ENCODE results near the gene CMTM1.
"Not testable (repeated sequence)": the region's sequence is repeated elsewhere in the genome, so short reads cannot be mapped to it uniquely, and the experiment has no call there.

The CMTM1 gene

DNA sequence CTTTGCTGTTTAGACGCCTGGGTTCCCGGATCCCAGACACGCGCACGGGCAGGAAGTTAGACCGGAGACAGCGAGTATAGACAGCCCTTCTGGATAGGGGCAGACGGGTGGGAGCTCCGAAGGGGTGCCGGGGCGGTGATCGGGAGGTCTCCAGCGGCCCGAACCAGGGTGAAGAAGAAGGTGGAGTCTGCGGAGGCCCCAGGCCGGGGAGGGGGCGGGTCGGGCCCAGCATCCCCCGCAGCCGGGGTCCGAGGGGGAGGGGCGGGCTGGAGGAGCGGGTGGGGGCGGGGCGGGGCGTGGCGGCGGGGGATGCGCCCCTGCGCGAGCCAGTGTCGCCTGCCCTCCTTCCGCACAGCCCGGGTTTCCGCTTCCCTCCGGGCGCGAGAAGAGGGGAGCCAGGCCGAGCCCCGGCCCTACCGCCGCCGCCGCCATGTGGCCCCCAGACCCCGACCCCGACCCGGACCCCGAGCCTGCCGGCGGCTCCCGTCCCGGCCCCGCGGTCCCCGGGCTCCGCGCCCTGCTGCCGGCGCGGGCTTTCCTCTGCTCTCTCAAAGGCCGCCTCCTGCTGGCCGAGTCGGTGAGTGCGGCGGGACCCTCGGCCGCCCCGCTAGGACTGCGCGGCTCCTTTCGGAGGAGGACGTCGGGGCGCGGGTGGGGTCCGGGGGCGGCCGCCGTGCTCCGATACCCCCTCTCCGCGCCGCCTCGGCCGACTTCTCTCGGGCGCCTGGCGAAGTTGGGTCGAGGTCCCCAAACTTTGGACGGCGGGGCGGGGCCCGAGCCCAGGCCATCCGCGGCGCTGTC is 38.3 kb downstream of the CMTM1 start, which contains the start of gene CMTM3:
TSS of gene CMTM3 (plus strand) at position 329 of the 801 bp plus-strand sequence. CDS start at position 431, 102 bp downstream.
- TF ChIP-seq, protein P1, sequence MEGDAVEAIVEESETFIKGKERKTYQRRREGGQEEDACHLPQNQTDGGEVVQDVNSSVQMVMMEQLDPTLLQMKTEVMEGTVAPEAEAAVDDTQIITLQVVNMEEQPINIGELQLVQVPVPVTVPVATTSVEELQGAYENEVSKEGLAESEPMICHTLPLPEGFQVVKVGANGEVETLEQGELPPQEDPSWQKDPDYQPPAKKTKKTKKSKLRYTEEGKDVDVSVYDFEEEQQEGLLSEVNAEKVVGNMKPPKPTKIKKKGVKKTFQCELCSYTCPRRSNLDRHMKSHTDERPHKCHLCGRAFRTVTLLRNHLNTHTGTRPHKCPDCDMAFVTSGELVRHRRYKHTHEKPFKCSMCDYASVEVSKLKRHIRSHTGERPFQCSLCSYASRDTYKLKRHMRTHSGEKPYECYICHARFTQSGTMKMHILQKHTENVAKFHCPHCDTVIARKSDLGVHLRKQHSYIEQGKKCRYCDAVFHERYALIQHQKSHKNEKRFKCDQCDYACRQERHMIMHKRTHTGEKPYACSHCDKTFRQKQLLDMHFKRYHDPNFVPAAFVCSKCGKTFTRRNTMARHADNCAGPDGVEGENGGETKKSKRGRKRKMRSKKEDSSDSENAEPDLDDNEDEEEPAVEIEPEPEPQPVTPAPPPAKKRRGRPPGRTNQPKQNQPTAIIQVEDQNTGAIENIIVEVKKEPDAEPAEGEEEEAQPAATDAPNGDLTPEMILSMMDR (IDR thresholded peaks at IDR 0.05; ENCODE audit: low read depth, low read length) = peak; percentile 31
- H3K4me3 ChIP-seq (ENCODE audit: low read depth, low read length) = peak within 1 kb of the TSS; percentile 81

DNA sequence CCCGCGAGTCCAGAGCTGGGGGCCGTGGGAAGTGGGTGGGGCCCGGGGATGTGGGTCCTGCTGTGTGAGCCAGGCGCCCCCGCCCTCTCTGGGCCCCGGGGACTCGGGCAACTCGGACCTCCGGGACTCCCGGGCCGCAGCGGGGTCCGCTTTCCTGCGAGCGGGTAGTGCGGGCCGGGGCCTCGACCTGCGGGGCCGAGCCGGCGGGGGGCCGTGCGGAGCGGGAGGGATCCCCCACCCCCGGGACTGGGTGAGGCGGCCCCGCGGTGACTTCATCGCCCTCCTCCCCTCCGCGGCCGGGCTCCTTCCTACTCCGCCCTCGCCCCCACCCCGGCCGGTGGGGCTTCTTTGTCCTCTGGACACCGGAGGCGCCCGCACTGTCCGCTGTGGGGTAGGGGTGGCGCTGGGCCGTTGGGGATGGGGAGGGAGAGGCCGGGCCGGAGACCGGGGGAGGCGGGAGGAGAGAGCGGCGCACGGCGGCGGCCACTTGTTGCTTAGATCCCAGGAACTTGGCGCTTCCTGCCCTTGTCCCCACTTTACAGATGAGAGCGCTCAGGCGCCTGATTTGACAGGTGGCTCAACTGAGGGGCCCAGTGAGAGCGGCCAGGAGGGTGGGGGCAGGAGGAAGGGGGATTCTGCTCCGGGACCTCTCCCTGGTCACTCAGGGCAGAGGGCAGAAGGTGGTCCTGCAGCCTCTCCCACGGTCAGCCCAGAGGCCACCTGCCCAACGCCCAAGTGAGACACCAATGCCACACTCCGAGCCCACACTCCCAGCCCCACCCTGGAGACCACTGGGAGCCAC is 39.1 kb downstream of the CMTM1 start:
- TF ChIP-seq, protein P1 (IDR thresholded peaks at IDR 0.05; ENCODE audit: low read depth, low read length) = no peak; the same call in 1 of the 2 replicates

DNA sequence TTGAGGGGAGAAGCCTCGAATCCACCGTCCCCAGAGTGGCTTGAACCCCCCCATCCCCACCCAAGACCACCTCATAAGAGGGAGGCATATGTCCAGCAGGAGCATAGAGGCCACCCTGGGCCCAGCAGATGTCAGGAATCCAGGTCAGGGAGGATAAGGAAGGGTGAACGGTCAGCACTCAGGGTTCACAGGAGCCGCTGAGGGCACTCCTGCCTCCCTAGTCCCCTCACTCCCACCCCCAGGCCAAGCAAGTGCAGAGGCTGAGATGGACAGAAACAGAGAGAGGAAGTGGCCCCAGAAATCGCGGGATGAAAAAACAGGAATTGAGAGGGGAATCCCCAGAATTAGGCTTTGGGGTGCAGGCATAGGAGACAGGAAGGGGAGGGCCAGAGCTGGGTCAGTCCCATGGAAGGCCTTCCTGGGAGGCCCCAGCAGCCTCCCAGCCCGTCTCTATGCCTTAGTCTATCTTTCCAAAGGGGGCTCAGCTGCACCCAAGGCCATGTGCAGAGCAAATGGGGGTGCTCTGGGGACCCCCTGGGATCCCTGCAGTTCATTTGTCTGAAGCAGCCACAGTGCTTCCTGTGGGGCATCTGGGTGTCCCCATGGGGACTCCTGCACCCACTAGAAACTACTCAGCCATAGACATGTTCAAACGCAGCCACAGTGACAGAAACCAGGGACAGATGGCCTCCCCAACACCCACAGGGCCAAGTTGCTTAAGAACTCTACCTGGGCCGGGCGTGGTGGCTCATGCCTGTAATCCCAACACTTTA is 39.9 kb downstream of the CMTM1 start:
- TF ChIP-seq, protein P1 (IDR thresholded peaks at IDR 0.05; ENCODE audit: low read depth, low read length) = no peak

More for the DNA sequence above, 39.1 kb downstream of the CMTM1 start:
- H3K4me3 ChIP-seq (ENCODE audit: low read depth, low read length) = peak overlapping the region; percentile 81

DNA sequence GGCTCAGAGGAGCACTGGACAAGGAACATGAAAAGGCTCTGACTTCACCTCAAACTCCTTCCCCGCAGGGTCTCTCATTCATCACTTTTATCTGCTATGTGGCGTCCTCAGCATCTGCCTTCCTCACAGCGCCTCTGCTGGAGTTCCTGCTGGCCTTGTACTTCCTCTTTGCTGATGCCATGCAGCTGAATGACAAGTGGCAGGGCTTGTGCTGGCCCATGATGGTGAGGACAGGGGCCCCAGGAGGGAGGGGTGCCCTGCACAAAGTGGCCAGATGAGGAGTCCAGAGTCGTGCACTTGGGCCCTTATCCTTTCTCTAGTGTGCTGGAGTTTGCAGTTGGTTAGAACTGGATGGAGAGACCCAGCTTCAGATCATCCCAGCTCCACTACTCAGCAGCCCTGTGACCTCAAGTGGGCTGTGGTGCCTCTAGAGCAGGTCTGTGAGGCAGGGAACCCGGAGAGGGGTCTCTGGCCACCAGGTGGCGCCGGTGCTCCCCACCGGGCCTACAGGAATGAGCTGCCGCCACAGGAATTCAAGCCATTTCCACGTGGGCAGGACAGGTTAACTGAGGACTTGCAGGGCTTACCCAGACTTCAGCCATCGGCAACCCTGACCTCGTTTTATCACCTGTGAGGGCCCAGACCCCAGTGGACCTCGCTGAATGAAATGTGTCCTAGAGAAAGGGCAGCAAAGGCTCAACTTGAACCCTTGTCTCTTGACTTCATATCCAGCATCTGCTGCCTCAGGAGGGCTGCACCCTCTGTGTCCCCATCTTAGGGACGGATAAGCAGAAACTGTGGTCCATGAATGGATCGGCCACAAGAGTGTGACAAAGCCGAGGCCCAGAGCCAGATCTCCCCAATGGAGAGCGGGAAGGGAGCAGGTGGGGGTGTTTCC is 42.3 kb downstream of the CMTM1 start:
- TF ChIP-seq, protein P1 (IDR thresholded peaks at IDR 0.05; ENCODE audit: low read depth, low read length) = peak; percentile 91
- no peak overlapping the region for H3K4me3 ChIP-seq (ENCODE audit: low read depth, low read length)

More for the DNA sequence above, 39.9 kb downstream of the CMTM1 start:
- peak overlapping the region; percentile 81 for H3K4me3 ChIP-seq (ENCODE audit: low read depth, low read length)

DNA sequence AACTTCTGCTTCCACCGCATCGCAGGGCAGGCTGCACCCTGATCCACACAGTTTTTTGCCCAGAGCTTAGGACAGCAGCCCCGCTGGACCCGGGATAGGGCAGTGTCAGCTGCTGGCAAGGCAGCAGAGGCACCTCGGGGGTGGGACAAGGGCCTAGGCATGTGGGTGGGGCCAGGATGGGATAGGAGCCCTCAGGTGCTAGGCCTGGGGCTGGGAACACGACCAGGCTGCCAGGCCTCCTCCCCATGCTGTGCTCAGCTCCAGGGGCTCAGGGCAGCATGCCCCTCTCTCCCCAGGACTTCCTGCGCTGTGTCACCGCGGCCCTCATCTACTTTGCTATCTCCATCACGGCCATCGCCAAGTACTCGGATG is 42.9 kb downstream of the CMTM1 start:
- TF ChIP-seq, protein P1 (IDR thresholded peaks at IDR 0.05; ENCODE audit: low read depth, low read length) = no peak
- H3K4me3 ChIP-seq (ENCODE audit: low read depth, low read length) = no peak overlapping the region

DNA sequence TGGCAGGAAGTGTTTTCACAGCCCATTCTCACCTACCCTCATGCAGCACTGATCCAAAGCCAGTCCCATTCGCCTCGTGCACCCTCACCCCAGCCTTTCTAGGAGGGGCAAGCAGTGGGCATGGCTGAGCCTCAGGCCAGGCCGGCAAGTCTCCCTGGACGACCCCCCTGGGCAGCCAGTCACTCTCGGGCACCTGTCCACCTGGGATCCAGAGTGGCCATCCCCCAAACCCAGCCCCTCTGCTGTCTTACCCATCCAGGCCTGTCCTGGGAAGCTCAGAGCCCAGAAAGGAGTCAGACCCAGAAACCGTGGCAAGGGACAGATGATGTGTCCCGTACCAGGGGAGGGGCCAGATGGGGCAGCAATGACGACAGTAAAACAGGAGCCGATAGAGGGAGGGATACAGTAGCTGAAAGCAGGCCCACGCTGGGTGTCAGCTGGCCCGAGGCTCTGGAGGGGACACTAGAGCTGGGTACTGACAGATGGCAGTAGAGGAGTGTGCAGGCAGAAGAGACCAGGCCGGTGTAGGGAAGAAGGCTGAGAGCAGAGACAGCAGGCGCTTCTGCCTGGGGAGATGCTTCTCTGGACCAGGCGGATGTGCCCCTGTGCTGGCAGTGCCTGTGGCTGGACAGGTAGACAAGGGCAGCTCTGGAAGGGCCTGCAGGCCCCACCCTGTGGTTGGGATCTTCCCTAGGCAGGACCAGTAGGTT is 44.0 kb downstream of the CMTM1 start:
- TF ChIP-seq, protein P1 (IDR thresholded peaks at IDR 0.05; ENCODE audit: low read depth, low read length) = no peak
- no peak overlapping the region for H3K4me3 ChIP-seq (ENCODE audit: low read depth, low read length)

DNA sequence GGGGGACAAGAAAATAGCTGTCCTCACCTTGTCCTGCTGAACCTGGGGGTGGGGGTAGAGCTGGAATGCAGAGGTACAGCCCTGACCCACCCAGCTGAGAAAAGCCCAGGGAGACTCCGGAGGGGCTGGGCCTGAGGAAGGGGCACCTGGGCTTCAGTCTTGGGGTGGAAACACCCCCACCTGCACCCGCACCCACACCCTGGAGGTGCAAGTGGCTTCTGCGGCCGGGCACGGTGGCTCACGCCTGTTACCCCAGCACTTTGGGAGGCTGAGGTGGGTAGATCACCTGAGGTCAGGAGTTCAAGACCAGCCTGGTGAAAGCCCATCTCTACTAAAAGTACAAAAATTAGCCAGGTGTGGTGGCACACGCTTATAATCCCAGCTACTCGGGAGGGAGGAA is 45.7 kb downstream of the CMTM1 start:
- H3K4me3 ChIP-seq (ENCODE audit: low read depth, low read length) = not testable (repeated sequence)

All from WI38 (cell line).